ENCODE results near the gene COL18A1.

COL18A1 gene

DNA sequence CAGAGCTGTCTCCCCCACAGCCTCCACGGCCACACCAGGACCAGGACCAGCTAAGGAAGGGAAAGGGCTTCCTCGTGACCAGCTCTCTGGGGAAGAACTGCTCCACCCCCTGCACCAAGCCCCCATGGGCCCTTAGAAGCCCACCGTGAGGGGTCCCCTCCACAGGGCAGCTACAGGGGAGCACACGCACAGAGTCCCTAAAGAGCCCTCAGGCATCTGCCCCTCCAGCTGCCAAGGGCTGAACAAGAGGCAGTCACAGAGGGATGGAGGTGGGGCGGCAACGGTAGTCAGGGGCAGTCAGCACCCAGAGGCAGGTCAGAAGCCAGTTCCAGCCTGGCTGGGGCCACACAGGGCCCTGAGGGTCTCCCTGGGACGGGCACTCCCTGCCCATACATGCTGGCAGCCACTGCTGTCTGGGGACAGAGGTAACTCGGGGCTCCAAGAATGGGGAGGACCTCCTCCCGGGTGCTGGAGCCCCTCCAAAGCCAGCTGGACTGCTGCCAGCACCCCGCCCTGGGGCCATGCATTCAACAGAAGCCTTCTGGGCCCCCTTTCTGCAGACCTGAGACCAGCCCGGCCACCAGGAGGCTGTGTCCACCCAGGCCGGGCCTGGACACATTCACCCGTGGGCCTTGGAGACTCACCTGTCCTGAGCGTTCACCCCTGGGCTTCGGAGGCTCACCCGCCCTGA, 118.6 kb downstream of the COL18A1 start:
- Histone ChIP-seq H3K23ac (ENCODE audit: low read depth, low read length, poor library complexity) (peak overlapping the region; percentile 43), H3K4me3 (ENCODE audit: low read length in 2 of 2) (no peak overlapping the region), H3K79me1 (ENCODE audit: low read depth, low read length) (no peaks in the 10 kb centered on the region), H3K27me3 (ENCODE audit: control insufficient read depth in 3 of 3, insufficient read depth in 3 of 3, low read depth in 1 of 3, low read length in 3 of 3) (no peaks in the 10 kb centered on the region), H3K4me1 (ENCODE audit: control insufficient read depth in 2 of 2, insufficient read depth in 1 of 2, low read depth in 1 of 2, low read length in 2 of 2) (no peaks in the 10 kb centered on the region), H3K9me3 (replicated peaks in 1 of 2; ENCODE audit: control insufficient read depth in 2 of 2, insufficient read depth in 1 of 2, low read depth in 1 of 2, low read length in 2 of 2) (peaks cover 13 to 15% of the 10 kb centered on the region in 2 donors), H3K14ac (ENCODE audit: low read length) (no peak overlapping the region), H4K91ac (ENCODE audit: low read depth, low read length, poor library complexity) (no peak overlapping the region), H3K4me2 (ENCODE audit: insufficient read depth, low read length, poor library complexity, severe bottlenecking) (no peak overlapping the region), H2BK5ac (ENCODE audit: low read length) (no peak overlapping the region), H2BK120ac (ENCODE audit: low read depth, low read length) (no peak overlapping the region), H3K4ac (ENCODE audit: low read length) (no peak overlapping the region), H2BK12ac (ENCODE audit: low read length) (no peak overlapping the region), H4K8ac (ENCODE audit: low read depth, low read length) (no peak overlapping the region), H3K18ac (ENCODE audit: low read length) (peak overlapping the region; percentile 48), H2BK15ac (ENCODE audit: low read length) (no peak overlapping the region), H3K36me3 (replicated peaks in 1 of 2; ENCODE audit: control insufficient read depth in 2 of 2, insufficient read depth in 2 of 2, low read length in 2 of 2) (peaks cover 9 to 25% of the 10 kb centered on the region in 2 donors), H3K9ac (ENCODE audit: low read depth, low read length, poor library complexity) (no peak overlapping the region), H2AK5ac (ENCODE audit: low read depth, low read length) (no peak overlapping the region), H2AFZ (ENCODE audit: low read length) (no peak overlapping the region), H3K27ac (replicated peaks; ENCODE audit: low read length) (no peak overlapping the region)
- WGBS, 2 donors (ENCODE audit: extremely low coverage in 2 of 2, insufficient read length in 2 of 2, insufficient replicate concordance in 1 of 2), result no CpG with 5 or more reads among the region's 16 CpGs
- no peak for DNase-seq (ENCODE audit: low spot score)

DNA sequence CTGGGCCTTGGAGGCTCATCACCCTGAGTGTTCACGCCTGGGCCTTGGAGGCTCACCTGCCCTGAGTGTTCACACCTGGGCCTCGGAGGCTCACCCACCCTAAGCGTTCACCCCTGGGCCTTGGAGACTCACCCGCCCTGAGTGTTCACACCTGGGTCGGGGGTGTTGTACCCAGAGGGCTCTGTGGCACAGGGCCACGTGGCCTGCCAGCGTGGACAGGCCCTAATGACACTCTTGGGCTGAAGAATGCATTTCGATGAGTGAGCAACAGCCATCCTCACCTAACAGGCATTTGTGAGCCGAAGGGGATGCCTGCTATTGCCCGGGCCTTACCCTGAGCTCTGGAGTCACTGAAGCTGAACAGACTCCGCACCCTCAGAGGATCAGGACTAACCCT, 119.8 kb downstream of the COL18A1 start:
- Histone ChIP-seq H3K18ac (ENCODE audit: low read length) (no peak overlapping the region), H2BK15ac (ENCODE audit: low read length) (no peak overlapping the region), H3K4me2 (ENCODE audit: insufficient read depth, low read length, poor library complexity, severe bottlenecking) (no peak overlapping the region), H3K27me3 (ENCODE audit: control insufficient read depth in 3 of 3, insufficient read depth in 3 of 3, low read depth in 1 of 3, low read length in 3 of 3) (no peaks in the 10 kb centered on the region), H3K4me1 (ENCODE audit: control insufficient read depth in 2 of 2, insufficient read depth in 1 of 2, low read depth in 1 of 2, low read length in 2 of 2) (peaks cover 0 to under 1% of the 10 kb centered on the region in 2 donors), H4K8ac (ENCODE audit: low read depth, low read length) (no peak overlapping the region), H2BK5ac (ENCODE audit: low read length) (no peak overlapping the region), H3K79me1 (ENCODE audit: low read depth, low read length) (peaks cover 7% of the 10 kb centered on the region), H2BK120ac (ENCODE audit: low read depth, low read length) (no peak overlapping the region), H3K9ac (ENCODE audit: low read depth, low read length, poor library complexity) (no peak overlapping the region), H2AK5ac (ENCODE audit: low read depth, low read length) (no peak overlapping the region), H3K4ac (ENCODE audit: low read length) (no peak overlapping the region), H3K4me3 (ENCODE audit: low read length in 2 of 2) (no peak overlapping the region), H3K23ac (ENCODE audit: low read depth, low read length, poor library complexity) (peak overlapping the region; percentile 17), H3K9me3 (replicated peaks in 1 of 2; ENCODE audit: control insufficient read depth in 2 of 2, insufficient read depth in 1 of 2, low read depth in 1 of 2, low read length in 2 of 2) (peaks cover 3 to 15% of the 10 kb centered on the region in 2 donors), H3K36me3 (replicated peaks in 1 of 2; ENCODE audit: control insufficient read depth in 2 of 2, insufficient read depth in 2 of 2, low read length in 2 of 2) (peaks cover 19 to 35% of the 10 kb centered on the region in 2 donors), H4K91ac (ENCODE audit: low read depth, low read length, poor library complexity) (no peak overlapping the region), H2BK12ac (ENCODE audit: low read length) (peak overlapping the region; percentile 16), H3K27ac (replicated peaks; ENCODE audit: low read length) (no peak overlapping the region), H3K14ac (ENCODE audit: low read length) (no peak overlapping the region), H2AFZ (ENCODE audit: low read length) (no peak overlapping the region)
- DNase-seq (ENCODE audit: low spot score), result no peak
- no CpG with 5 or more reads among the region's 11 CpGs for WGBS, 2 donors (ENCODE audit: extremely low coverage in 2 of 2, insufficient read length in 2 of 2, insufficient replicate concordance in 1 of 2)

DNA sequence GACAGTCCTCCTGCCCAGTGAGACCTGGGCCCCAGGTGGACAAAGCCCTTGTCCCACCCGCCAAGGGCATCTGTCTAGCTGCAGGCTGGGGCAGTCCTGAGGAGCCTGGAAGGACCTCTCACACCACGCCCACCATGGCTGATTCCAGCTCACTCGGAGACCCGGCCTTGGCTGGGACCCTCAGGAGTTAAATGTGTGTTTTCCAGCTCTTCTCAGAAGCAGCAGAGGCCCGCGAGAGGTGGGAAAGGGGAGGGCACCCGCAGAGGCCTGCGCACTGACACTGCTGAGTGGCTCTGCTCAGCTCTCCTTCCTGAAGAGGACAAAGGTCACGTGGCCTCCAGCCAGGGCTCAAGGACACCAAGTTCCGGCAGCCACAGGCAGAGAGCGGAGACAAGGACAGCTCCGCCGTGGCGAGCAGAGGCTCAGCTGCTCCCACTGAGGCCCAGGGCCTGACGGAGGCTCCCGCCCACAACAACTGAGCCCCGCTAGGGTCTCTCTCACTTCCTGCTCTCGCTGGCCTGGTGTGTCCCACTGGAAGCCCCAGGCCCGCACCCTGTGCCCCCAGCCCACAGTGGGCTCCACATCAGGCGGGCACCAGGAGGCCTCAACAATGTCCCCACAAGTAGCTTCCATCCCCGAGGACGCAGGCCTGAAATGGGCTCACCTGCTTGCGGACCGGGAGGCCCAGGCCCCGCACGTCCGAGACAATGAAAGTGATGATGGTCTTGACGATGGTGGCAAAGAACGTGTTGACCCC, 120.4 kb downstream of the COL18A1 start:
- Histone ChIP-seq H3K4me2 (ENCODE audit: insufficient read depth, low read length, poor library complexity, severe bottlenecking) (no peak overlapping the region), H2AK5ac (ENCODE audit: low read depth, low read length) (no peak overlapping the region), H3K79me1 (ENCODE audit: low read depth, low read length) (peaks cover 10% of the 10 kb centered on the region), H3K4ac (ENCODE audit: low read length) (no peak overlapping the region), H2BK120ac (ENCODE audit: low read depth, low read length) (no peak overlapping the region), H3K27ac (replicated peaks; ENCODE audit: low read length) (no peak overlapping the region), H3K23ac (ENCODE audit: low read depth, low read length, poor library complexity) (peak overlapping the region; percentile 17), H3K4me3 (ENCODE audit: low read length in 2 of 2) (peak overlapping the region in 1 of 2 donors; percentile 48), H3K14ac (ENCODE audit: low read length) (no peak overlapping the region), H3K36me3 (replicated peaks in 1 of 2; ENCODE audit: control insufficient read depth in 2 of 2, insufficient read depth in 2 of 2, low read length in 2 of 2) (peaks cover 24 to 41% of the 10 kb centered on the region in 2 donors), H3K4me1 (ENCODE audit: control insufficient read depth in 2 of 2, insufficient read depth in 1 of 2, low read depth in 1 of 2, low read length in 2 of 2) (peaks cover 0 to 1% of the 10 kb centered on the region in 2 donors), H3K27me3 (ENCODE audit: control insufficient read depth in 3 of 3, insufficient read depth in 3 of 3, low read depth in 1 of 3, low read length in 3 of 3) (peaks cover 0 to 3% (median 0%) of the 10 kb centered on the region in 3 experiments), H2AFZ (ENCODE audit: low read length) (no peak overlapping the region), H3K9me3 (replicated peaks in 1 of 2; ENCODE audit: control insufficient read depth in 2 of 2, insufficient read depth in 1 of 2, low read depth in 1 of 2, low read length in 2 of 2) (peaks cover 0 to 20% of the 10 kb centered on the region in 2 donors), H3K18ac (ENCODE audit: low read length) (no peak overlapping the region), H4K91ac (ENCODE audit: low read depth, low read length, poor library complexity) (no peak overlapping the region), H2BK5ac (ENCODE audit: low read length) (no peak overlapping the region), H4K8ac (ENCODE audit: low read depth, low read length) (no peak overlapping the region), H3K9ac (ENCODE audit: low read depth, low read length, poor library complexity) (no peak overlapping the region), H2BK12ac (ENCODE audit: low read length) (no peak overlapping the region), H2BK15ac (ENCODE audit: low read length) (no peak overlapping the region)
- WGBS, 2 donors (ENCODE audit: extremely low coverage in 2 of 2, insufficient read length in 2 of 2, insufficient replicate concordance in 1 of 2), result no CpG with 5 or more reads among the region's 29 CpGs
- no peak for DNase-seq (ENCODE audit: low spot score)

DNA sequence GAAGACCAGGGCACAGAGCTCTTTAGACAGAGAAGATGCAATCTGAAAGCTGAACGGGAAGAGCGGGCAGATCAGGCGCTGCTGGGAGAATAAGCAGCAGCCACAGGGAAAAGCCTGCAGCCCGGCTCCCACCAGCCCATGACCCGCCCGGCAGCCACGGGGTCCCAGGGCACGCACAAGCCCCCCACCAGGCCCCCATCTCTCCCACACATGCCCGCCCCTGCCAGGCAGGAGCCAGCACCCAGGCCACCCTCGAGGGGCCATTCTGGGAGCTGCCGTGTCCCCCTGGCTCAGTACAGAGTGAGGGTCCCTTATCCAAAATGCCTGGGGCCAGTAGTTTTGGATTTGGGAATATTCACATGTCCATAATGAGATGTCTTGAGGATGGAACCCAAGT, 120.9 kb downstream of the COL18A1 start:
- Histone ChIP-seq H3K4ac (ENCODE audit: low read length) (no peak overlapping the region), H3K9ac (ENCODE audit: low read depth, low read length, poor library complexity) (no peak overlapping the region), H2BK120ac (ENCODE audit: low read depth, low read length) (no peak overlapping the region), H3K27me3 (ENCODE audit: control insufficient read depth in 3 of 3, insufficient read depth in 3 of 3, low read depth in 1 of 3, low read length in 3 of 3) (peaks cover 0 to 3% (median 0%) of the 10 kb centered on the region in 3 experiments), H4K91ac (ENCODE audit: low read depth, low read length, poor library complexity) (no peak overlapping the region), H2BK12ac (ENCODE audit: low read length) (no peak overlapping the region), H3K27ac (replicated peaks; ENCODE audit: low read length) (no peak overlapping the region), H3K36me3 (replicated peaks in 1 of 2; ENCODE audit: control insufficient read depth in 2 of 2, insufficient read depth in 2 of 2, low read length in 2 of 2) (peaks cover 26 to 42% of the 10 kb centered on the region in 2 donors), H3K4me3 (ENCODE audit: low read length in 2 of 2) (peak overlapping the region in 1 of 2 donors; percentile 48), H3K23ac (ENCODE audit: low read depth, low read length, poor library complexity) (no peak overlapping the region), H2BK5ac (ENCODE audit: low read length) (no peak overlapping the region), H2AFZ (ENCODE audit: low read length) (no peak overlapping the region), H2AK5ac (ENCODE audit: low read depth, low read length) (no peak overlapping the region), H4K8ac (ENCODE audit: low read depth, low read length) (no peak overlapping the region), H3K79me1 (ENCODE audit: low read depth, low read length) (peaks cover 10% of the 10 kb centered on the region), H3K14ac (ENCODE audit: low read length) (no peak overlapping the region), H3K9me3 (replicated peaks in 1 of 2; ENCODE audit: control insufficient read depth in 2 of 2, insufficient read depth in 1 of 2, low read depth in 1 of 2, low read length in 2 of 2) (peaks cover 0 to 18% of the 10 kb centered on the region in 2 donors), H2BK15ac (ENCODE audit: low read length) (no peak overlapping the region), H3K4me1 (ENCODE audit: control insufficient read depth in 2 of 2, insufficient read depth in 1 of 2, low read depth in 1 of 2, low read length in 2 of 2) (peaks cover 0 to 1% of the 10 kb centered on the region in 2 donors), H3K18ac (ENCODE audit: low read length) (no peak overlapping the region), H3K4me2 (ENCODE audit: insufficient read depth, low read length, poor library complexity, severe bottlenecking) (no peak overlapping the region)
- no peak for DNase-seq (ENCODE audit: low spot score)
- WGBS, 2 donors (ENCODE audit: extremely low coverage in 2 of 2, insufficient read length in 2 of 2, insufficient replicate concordance in 1 of 2), result no CpG with 5 or more reads among the region's 11 CpGs
